Measurements from ENCODE around the gene CPPED1. TPM values are rescaled to one million over a fixed set of nuclear protein-coding genes. Genes with fewer than 3 reads are reported as not detected.

Gene CPPED1
- total RNA-seq, 4 donors from 2014 or later: 7.3 to 24.5 (median 11.8) TPM

DNA sequence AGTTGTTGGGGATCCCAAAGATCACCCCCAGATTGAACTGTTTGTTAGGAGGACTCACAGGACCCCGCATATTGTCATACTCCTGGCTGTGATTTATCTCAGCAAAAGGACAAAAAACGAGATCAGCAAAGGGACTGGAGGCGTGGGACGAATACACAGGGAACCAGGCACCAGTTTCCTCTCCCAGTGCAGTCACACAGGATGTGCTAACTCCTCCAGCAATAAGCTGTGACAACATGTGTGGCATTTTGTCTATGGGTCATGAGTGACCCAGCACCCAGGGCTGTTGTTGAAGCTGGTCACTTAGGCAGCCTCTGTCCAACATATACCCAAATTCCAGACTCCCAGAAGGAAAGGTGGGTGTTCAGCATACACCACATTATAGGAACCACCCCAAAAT, 60.9 kb downstream of the CPPED1 start:
- WGBS, 2 donors (ENCODE audit: low coverage in 1 of 2): 59 to 100% methylated on average over 1 to 4 of the region's 4 CpGs
- TF ChIP-seq EP300 (IDR thresholded peaks at IDR 0.05) (no peak), POLR2A (IDR thresholded peaks at IDR 0.05) (no peak), POLR2AphosphoS5 (IDR thresholded peaks at IDR 0.05) (no peak)
- TF ChIP-seq, protein P1, sequence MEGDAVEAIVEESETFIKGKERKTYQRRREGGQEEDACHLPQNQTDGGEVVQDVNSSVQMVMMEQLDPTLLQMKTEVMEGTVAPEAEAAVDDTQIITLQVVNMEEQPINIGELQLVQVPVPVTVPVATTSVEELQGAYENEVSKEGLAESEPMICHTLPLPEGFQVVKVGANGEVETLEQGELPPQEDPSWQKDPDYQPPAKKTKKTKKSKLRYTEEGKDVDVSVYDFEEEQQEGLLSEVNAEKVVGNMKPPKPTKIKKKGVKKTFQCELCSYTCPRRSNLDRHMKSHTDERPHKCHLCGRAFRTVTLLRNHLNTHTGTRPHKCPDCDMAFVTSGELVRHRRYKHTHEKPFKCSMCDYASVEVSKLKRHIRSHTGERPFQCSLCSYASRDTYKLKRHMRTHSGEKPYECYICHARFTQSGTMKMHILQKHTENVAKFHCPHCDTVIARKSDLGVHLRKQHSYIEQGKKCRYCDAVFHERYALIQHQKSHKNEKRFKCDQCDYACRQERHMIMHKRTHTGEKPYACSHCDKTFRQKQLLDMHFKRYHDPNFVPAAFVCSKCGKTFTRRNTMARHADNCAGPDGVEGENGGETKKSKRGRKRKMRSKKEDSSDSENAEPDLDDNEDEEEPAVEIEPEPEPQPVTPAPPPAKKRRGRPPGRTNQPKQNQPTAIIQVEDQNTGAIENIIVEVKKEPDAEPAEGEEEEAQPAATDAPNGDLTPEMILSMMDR (IDR thresholded peaks at IDR 0.05): no peak

DNA sequence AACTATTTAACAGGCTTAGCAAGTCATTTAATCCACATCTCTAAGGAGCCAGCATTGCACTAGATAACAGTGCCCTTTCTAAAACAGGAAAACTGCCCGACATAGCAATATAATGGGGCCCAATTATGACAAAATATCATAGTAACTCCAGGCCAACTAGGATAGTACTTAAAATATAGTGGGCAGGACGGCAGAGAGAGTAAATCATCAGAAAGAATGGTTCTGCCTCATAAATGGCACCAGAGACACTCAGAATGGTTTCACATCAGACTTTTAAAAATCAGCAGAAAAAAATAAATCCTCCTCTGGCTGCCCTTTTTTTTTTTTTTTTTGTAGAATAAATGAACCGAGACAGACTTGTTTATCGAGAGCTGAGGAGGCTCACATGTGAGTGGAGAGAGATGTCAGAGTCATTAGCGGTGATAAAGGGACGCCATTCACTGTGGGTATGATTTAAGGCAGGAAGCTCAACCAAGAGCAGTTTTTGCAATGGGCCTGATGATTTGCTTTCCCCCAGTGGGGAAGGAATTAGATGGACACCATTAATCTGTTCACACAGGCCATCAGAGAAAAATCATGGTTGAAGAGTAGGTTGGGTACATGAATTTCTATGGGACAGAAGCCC, 62.6 kb downstream of the CPPED1 start:
- TF ChIP-seq POLR2A (IDR thresholded peaks at IDR 0.05): no peak
- TF ChIP-seq, protein P1 (IDR thresholded peaks at IDR 0.05): no peak
- no peak for TF ChIP-seq POLR2AphosphoS5 (IDR thresholded peaks at IDR 0.05)
- no peak for TF ChIP-seq EP300 (IDR thresholded peaks at IDR 0.05)
- Histone ChIP-seq H3K4me3 (no peak overlapping the region), H3K27ac (no peak overlapping the region), H3K9me3 (peaks cover 0 to 23% (median 0%) of the 10 kb centered on the region in 3 donors), H3K4me1 (no peaks in the 10 kb centered on the region), H3K27me3 (no peaks in the 10 kb centered on the region), H3K36me3 (peaks cover 0 to 44% of the 10 kb centered on the region in 2 donors)
- 79% methylated on average over 6 of the region's 6 CpGs; no CpG with 5 or more reads in 1 of the 2 donors for WGBS, 2 donors (ENCODE audit: low coverage in 1 of 2)
- ATAC-seq: no peak

More for the DNA sequence above, 60.9 kb downstream of the CPPED1 start:
- H3K36me3 ChIP-seq: peaks cover 0 to 32% of the 10 kb centered on the region in 2 donors
- ATAC-seq: no peak
- no peak overlapping the region for H3K4me3 ChIP-seq
- H3K4me1 ChIP-seq: no peaks in the 10 kb centered on the region
- no peaks in the 10 kb centered on the region for H3K27me3 ChIP-seq
- H3K9me3 ChIP-seq: peaks cover 0 to 23% (median 0%) of the 10 kb centered on the region in 3 donors
- no peak overlapping the region for H3K27ac ChIP-seq

DNA sequence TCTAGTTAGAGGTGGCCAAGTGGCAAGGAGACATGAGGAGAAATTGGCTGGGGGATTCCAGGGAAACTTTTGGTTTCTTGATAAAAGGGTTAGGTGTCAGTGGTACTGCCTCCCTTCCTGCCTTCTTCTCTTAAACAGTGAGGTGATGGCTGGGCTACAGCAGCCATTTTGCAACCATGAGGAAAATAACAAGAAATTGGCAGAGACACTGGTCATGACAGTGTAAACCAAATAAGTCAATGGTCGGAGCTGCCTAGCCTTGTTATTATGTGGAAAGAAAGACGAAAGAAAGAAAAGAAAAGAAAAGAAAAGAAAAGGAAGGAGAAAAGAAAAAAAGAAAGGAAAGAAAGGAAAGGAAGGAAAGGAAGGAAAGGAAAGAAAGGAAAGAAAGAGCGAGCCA, 63.9 kb downstream of the CPPED1 start:
- Histone ChIP-seq H3K4me3 (no peak overlapping the region), H3K36me3 (peaks cover 0 to 44% of the 10 kb centered on the region in 2 donors), H3K9me3 (peaks cover 0 to 13% (median 0%) of the 10 kb centered on the region in 3 donors), H3K4me1 (no peaks in the 10 kb centered on the region), H3K27me3 (no peaks in the 10 kb centered on the region), H3K27ac (no peak overlapping the region)
- ATAC-seq: no peak
- 79% methylated on average over 2 of the region's 3 CpGs; no CpG with 5 or more reads in 1 of the 2 donors for WGBS, 2 donors (ENCODE audit: low coverage in 1 of 2)
- TF ChIP-seq POLR2AphosphoS5 (IDR thresholded peaks at IDR 0.05) (no peak), POLR2A (IDR thresholded peaks at IDR 0.05) (no peak), EP300 (IDR thresholded peaks at IDR 0.05) (no peak)
- TF ChIP-seq, protein P1 (IDR thresholded peaks at IDR 0.05): no peak

DNA sequence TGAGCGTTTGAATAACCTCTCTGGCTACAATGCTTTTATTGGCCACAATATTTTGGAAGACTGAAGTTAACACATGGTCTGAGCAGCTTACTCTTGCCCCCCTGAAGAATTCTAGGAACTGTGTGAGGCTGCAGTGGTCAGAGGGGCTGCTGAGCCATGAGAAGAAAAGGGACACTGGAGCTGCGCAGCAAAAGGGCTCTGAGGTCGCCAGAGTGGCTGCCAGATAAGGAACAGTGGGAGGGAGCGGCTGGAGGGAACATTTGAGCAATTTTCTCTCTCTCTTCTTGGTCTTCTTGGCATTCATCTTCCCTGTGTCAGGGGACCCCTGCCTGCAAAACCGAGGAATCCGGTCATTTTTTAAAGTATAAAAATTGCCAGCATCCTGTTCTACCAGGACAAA, 66.1 kb downstream of the CPPED1 start:
- Histone ChIP-seq H3K36me3 (peaks cover 0 to 54% of the 10 kb centered on the region in 2 donors), H3K9me3 (peaks cover 0 to 19% (median 0%) of the 10 kb centered on the region in 3 donors), H3K4me1 (no peaks in the 10 kb centered on the region), H3K4me3 (no peak overlapping the region), H3K27me3 (no peaks in the 10 kb centered on the region), H3K27ac (no peak overlapping the region)
- WGBS, 2 donors (ENCODE audit: low coverage in 1 of 2): 70 to 74% methylated on average over 3 to 4 of the region's 6 CpGs
- TF ChIP-seq, protein P1 (IDR thresholded peaks at IDR 0.05): no peak
- TF ChIP-seq POLR2AphosphoS5 (IDR thresholded peaks at IDR 0.05): no peak
- TF ChIP-seq EP300 (IDR thresholded peaks at IDR 0.05): no peak
- no peak for TF ChIP-seq POLR2A (IDR thresholded peaks at IDR 0.05)
- ATAC-seq: no peak

DNA sequence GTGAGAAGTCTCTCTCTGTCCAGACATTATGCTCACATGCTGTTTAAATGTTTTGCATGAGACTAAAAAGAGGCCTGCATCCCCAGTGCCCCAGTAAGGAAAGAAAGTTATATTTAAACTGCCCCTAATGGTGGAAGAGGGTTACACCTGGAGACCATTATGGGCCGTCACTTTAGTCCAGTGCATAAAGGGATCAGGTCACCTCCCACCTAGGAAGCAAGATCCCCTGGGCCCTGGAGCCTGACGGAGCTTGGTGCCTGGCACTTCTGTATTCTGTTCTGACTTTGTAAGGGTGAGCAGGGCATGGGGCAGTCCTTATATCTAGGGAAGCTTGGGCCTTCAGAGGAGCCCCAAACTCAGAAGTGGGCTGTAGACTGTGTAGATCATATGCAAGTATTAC, 67.9 kb downstream of the CPPED1 start:
- Histone ChIP-seq H3K36me3 (peaks cover 0 to 48% of the 10 kb centered on the region in 2 donors), H3K27me3 (no peaks in the 10 kb centered on the region), H3K9me3 (peaks cover 0 to 29% (median 0%) of the 10 kb centered on the region in 3 donors), H3K4me3 (no peak overlapping the region), H3K4me1 (no peaks in the 10 kb centered on the region), H3K27ac (no peak overlapping the region)
- WGBS, 2 donors (ENCODE audit: low coverage in 1 of 2): 70 to 100% methylated on average over 1 of the region's 2 CpGs
- no peak for ATAC-seq
- no peak for TF ChIP-seq EP300 (IDR thresholded peaks at IDR 0.05)
- no peak for TF ChIP-seq POLR2AphosphoS5 (IDR thresholded peaks at IDR 0.05)
- no peak for TF ChIP-seq POLR2A (IDR thresholded peaks at IDR 0.05)
- TF ChIP-seq, protein P1 (IDR thresholded peaks at IDR 0.05): no peak

All from gastroesophageal sphincter (tissue), 4 donors.